PC-3 (cell line): Measurements from ENCODE around the gene CMSS1. TPM values are rescaled to one million over a fixed set of nuclear protein-coding genes. Genes with fewer than 3 reads are reported as not detected.

Source experiments
- ATAC-seq: fragments of 200-7000 bp; cut with Tn5 transposase; 2 replicates; pipeline ENCODE4 v1.9.1; 2020; ENCODE audit warnings: mild to moderate bottlenecking, moderate library complexity
- BruUV-seq: library from RNA; stranded (reverse); fragments of 400-500 nt; replicated peaks from 2 replicates; lab custom pipeline; 2021; lab: Mats Ljungman, UMichigan
- CTCF ChIA-PET: fragments of 300-600 bp; sonication (Branson Sonifier 250); formaldehyde crosslinking; loops from one replicate; lab custom pipeline; 2022; ENCODE audit warnings: antibody characterized with exemption; lab: Charles Lee
- POLR2A ChIA-PET: fragments of 300-600 bp; sonication (Branson Sonifier 250); formaldehyde crosslinking; loops from one replicate; lab custom pipeline; 2022; ENCODE audit warnings: antibody characterized with exemption; ENCODE audit not compliant: unreplicated experiment; lab: Charles Lee
- DNase-seq: peaks from one replicate; pipeline ENCODE4 v3.0.0-alpha.2; 2015
- H2AFZ ChIP-seq: fragments of 300-600 bp; sonication (generic); 2 replicates; pipeline ENCODE4 v1.6.0; 2016; ENCODE audit warnings: antibody characterized with exemption, low read length
- H3F3A ChIP-seq: fragments of 300-600 bp; sonication (generic); one replicate; pipeline ENCODE4 v1.6.0; 2017; ENCODE audit warnings: antibody characterized with exemption, low read length, control low read depth, mild to moderate bottlenecking; ENCODE audit not compliant: unreplicated experiment
- H3K27ac ChIP-seq: fragments of 300-600 bp; sonication (generic); 2 replicates; pipeline ENCODE4 v1.5.1; 2016; ENCODE audit warnings: mild to moderate bottlenecking, low read length
- H3K27me3 ChIP-seq: fragments of 300-600 bp; sonication (generic); 2 replicates; pipeline ENCODE4 v1.6.1; 2016; ENCODE audit warnings: low read length, mixed read lengths
- H3K36me3 ChIP-seq: fragments of 300-600 bp; sonication (generic); 2 replicates; pipeline ENCODE4 v1.6.1; 2016; ENCODE audit warnings: low read depth, mixed run types, low read length, mixed read lengths
- H3K4me1 ChIP-seq: fragments of 300-600 bp; sonication (generic); 2 replicates; pipeline ENCODE4 v1.5.1; 2016; ENCODE audit warnings: low read length; ENCODE audit not compliant: insufficient read depth
- H3K4me2 ChIP-seq: fragments of 300-600 bp; sonication (generic); 2 replicates; pipeline ENCODE4 v1.6.0; 2016; ENCODE audit warnings: low read length
- H3K4me3 ChIP-seq: fragments of 300-600 bp; sonication (generic); 2 replicates; pipeline ENCODE4 v1.5.1; 2016; ENCODE audit warnings: mild to moderate bottlenecking, low read length, mixed read lengths
- H3K79me2 ChIP-seq: fragments of 300-600 bp; sonication (generic); 2 replicates; pipeline ENCODE4 v1.6.1; 2017; ENCODE audit warnings: low read length, mixed read lengths
- H3K9ac ChIP-seq: fragments of 300-600 bp; sonication (generic); 2 replicates; pipeline ENCODE4 v1.6.0; 2016; ENCODE audit warnings: mild to moderate bottlenecking, low read length
- H3K9me2 ChIP-seq: fragments of 300-600 bp; sonication (generic); replicated peaks from 2 replicates; pipeline ENCODE4 v1.6.1; 2016; ENCODE audit warnings: mixed run types, low read length, mixed read lengths
- H3K9me3 ChIP-seq: fragments of 300-600 bp; sonication (generic); 2 replicates; pipeline ENCODE4 v1.6.1; 2016; ENCODE audit warnings: low read length, mixed read lengths
- H4K20me1 ChIP-seq: fragments of 300-600 bp; sonication (generic); 2 replicates; pipeline ENCODE4 v1.6.1; 2016; ENCODE audit warnings: low read length, mixed read lengths
- EZH2 ChIP-seq: fragments of 300-600 bp; sonication (generic); IDR thresholded peaks from one replicate; pipeline ENCODE4 v1.6.1; 2017; ENCODE audit warnings: antibody characterized with exemption, mild to moderate bottlenecking, low read length; ENCODE audit not compliant: unreplicated experiment
- EZH2phosphoT487 ChIP-seq: fragments of 300-600 bp; sonication (generic); IDR thresholded peaks from 2 replicates; pipeline ENCODE4 v1.6.1; 2018; ENCODE audit warnings: mild to moderate bottlenecking, antibody characterized with exemption, low read length, borderline replicate concordance
- intact Hi-C: fragments of 100-400 bp; cut with micrococcal nuclease; formaldehyde crosslinking; loops from 2 replicates; pipeline ENCODE4 v1.9.0; 2023
- total RNA-seq: library from RNA; depleted of rRNA; stranded (reverse); fragments of >200 nt; gene quantifications from 2 replicates; pipeline ENCODE4 v1.2.3, GENCODE V29; 2014
- TF ChIP-seq, protein P1 (sequence below): fragments of 300-600 bp; sonication (generic); conservative IDR thresholded peaks from 2 replicates; pipeline ENCODE4 v1.5.1; 2017; ENCODE audit warnings: antibody characterized with exemption, low read depth, mild to moderate bottlenecking, low read length

CMSS1 gene
- total RNA-seq, 1 experiment from 2014 or later, result 63.1 TPM

DNA sequence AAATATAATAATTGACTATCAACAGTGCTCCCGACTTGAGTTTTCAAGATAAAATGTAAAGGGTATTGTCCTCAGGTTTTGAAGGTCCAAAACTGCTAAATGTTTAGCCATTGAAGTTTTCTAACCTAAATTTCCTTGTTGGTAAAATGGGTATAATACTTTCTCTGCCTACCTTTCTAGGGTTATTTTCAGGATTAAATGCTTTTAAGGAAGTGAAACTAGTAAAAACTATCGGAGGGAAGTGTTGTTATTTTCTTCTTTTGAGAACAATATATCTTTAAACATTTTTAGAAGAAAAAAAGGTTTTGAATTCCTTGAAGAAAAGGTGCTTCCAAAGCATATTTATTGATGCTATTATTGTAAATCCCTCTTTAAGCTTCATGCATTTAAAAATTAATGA, 229.3 kb downstream of the CMSS1 start:
- ChIA-PET POLR2A (interaction anchor here (0.6 to 1.0 kb wide), 5 partner anchors 11 to 214 kb away, joined by 3 to 5 read pairs (median 5); partner anchors contain the start of gene TBC1D23), CTCF (interaction anchor here (0.6 to 1.6 kb wide), 7 partner anchors 11 to 215 kb away, joined by 3 to 13 read pairs (median 4); no protein-coding TSS in a partner anchor)
- TF ChIP-seq, protein P1, sequence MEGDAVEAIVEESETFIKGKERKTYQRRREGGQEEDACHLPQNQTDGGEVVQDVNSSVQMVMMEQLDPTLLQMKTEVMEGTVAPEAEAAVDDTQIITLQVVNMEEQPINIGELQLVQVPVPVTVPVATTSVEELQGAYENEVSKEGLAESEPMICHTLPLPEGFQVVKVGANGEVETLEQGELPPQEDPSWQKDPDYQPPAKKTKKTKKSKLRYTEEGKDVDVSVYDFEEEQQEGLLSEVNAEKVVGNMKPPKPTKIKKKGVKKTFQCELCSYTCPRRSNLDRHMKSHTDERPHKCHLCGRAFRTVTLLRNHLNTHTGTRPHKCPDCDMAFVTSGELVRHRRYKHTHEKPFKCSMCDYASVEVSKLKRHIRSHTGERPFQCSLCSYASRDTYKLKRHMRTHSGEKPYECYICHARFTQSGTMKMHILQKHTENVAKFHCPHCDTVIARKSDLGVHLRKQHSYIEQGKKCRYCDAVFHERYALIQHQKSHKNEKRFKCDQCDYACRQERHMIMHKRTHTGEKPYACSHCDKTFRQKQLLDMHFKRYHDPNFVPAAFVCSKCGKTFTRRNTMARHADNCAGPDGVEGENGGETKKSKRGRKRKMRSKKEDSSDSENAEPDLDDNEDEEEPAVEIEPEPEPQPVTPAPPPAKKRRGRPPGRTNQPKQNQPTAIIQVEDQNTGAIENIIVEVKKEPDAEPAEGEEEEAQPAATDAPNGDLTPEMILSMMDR, result no peak
- TF ChIP-seq EZH2phosphoT487 (no peak), EZH2 (no peak)
- H3K9me3 ChIP-seq, result no peaks in the 10 kb centered on the region
- peaks cover 25% of the 10 kb centered on the region for H3K79me2 ChIP-seq
- no peaks in the 10 kb centered on the region for H3K36me3 ChIP-seq
- no peaks in the 10 kb centered on the region for H3K9me2 ChIP-seq
- DNase-seq (no peak), ATAC-seq (no peak)
- peaks cover 7% of the 10 kb centered on the region for H3F3A ChIP-seq
- H3K27me3 ChIP-seq, result no peaks in the 10 kb centered on the region
- no peak overlapping the region for H2AFZ ChIP-seq
- H3K4me2 ChIP-seq, result peak overlapping the region; percentile 82
- H3K4me1 ChIP-seq, result peaks cover 52% of the 10 kb centered on the region
- intact Hi-C loops, result loop anchor here (1.0 to 2.0 kb wide), 9 partner anchors 21 to 214 kb away; no protein-coding TSS in a partner anchor
- BruUV-seq, result TSS peak; percentile 71
- H3K9ac ChIP-seq, result peak overlapping the region; percentile 40
- peak overlapping the region; percentile 85 for H3K27ac ChIP-seq
- no peaks in the 10 kb centered on the region for H4K20me1 ChIP-seq
- H3K4me3 ChIP-seq, result peak overlapping the region; percentile 51

DNA sequence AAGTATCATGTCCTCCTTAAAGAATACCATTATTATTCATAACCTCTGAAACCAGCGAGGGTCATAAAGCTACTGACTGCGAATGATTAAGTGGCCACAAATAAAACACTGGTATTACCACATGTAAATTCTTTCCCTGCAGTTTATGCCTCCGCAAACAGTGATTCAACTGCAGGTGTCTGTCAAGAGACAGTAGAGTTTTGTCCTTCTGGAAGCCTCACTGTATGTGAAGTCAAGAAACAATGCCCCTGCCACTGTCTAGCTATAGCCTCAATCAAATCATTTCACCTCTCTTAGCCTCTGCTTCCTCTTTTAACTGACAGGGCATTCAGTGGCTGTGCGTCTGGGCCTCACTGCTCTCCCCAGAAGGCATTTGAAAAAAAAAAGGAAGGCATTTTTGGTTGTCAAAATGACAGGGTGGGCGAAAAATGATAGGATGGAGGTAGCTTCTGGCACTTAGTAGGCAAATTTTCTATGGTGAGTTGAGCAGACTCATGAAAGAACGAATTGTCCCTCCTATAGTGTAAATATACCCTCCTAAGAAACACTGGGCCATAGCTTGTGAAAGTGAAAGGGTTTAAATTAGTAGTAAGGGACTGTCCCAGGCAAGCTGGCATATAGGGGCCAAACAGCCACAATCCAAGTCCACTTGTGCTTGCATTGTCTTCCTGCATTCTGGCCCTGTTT, 229.9 kb downstream of the CMSS1 start:
- Histone ChIP-seq H3K4me1 (peaks cover 48% of the 10 kb centered on the region), H3K27ac (peak overlapping the region; percentile 86), H3K9ac (peak overlapping the region; percentile 45), H3K36me3 (no peaks in the 10 kb centered on the region), H3K4me2 (peak overlapping the region; percentile 82), H3K79me2 (peaks cover 25% of the 10 kb centered on the region), H3K9me2 (no peaks in the 10 kb centered on the region), H3K9me3 (no peaks in the 10 kb centered on the region), H4K20me1 (no peaks in the 10 kb centered on the region), H3K27me3 (no peaks in the 10 kb centered on the region), H3F3A (peaks cover 7% of the 10 kb centered on the region), H2AFZ (no peak overlapping the region), H3K4me3 (peak overlapping the region; percentile 39)
- TF ChIP-seq, protein P1, result no peak
- TF ChIP-seq EZH2, result no peak
- TF ChIP-seq EZH2phosphoT487, result no peak
- TSS peak; percentile 38 for BruUV-seq
- ChIA-PET POLR2A (interaction anchor here (0.6 to 1.0 kb wide), 6 partner anchors 10 to 213 kb away, joined by 3 to 5 read pairs (median 4); partner anchors contain the start of gene TBC1D23), CTCF (interaction anchor here (0.6 to 1.6 kb wide), 6 partner anchors 21 to 216 kb away, joined by 3 to 13 read pairs (median 4); no protein-coding TSS in a partner anchor)
- ATAC-seq (peak; percentile 96), DNase-seq (peak; percentile 98)
- intact Hi-C loops, result loop anchor here (1.0 to 2.0 kb wide), 9 partner anchors 21 to 215 kb away; no protein-coding TSS in a partner anchor
